GM18505 (cell line): ENCODE results near the gene SAMSN1.

Experiments
- ATAC-seq: cut with Tn5 transposase; IDR thresholded peaks from one replicate; pipeline ENCODE4 v1.9.1; 2021; ENCODE audit not compliant: unreplicated experiment
- POLR2A ChIP-seq: IDR thresholded peaks from 4 replicates; pipeline ENCODE4 v1.6.1; 2011; ENCODE audit warnings: borderline replicate concordance; ENCODE audit not compliant: insufficient read depth, insufficient read length; ENCODE audit errors: extremely low read depth

Gene SAMSN1

DNA sequence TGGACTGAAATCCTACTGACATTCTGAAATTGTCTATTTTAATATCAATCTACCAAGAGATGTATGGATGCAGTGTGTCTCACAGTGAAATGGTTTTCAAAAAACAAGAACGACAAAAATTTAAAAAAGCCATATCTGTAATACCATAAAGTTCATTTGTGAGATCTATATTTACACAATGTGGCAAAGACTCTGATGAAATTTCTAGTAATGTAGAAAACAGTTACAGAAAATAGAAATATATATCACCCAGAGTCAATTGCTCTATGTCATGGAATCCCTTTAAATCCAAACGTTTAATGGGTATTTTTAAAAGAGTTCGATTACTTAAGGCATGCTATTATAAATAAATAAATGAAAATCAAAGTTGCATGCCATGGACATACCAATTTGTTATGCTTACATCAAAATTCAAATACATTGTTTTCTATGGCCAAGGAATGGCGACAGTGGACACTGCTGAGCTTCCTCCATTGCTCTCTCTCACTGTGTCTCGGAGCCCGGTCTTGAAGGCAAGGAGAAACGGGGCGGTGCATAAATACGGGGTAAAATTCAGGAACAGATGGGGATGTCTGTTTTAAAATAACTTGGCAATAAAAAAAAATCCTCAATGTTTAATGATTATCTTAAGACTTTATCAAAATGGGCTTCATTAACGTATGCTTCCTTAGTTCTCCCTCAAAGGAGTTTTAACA, 37.0 kb upstream of the SAMSN1 start:
- no peak for TF ChIP-seq POLR2A

GRCh38 chr21:14581902-14582457, 35.9 kb upstream of the SAMSN1 start:
- ATAC-seq: no peak
- TF ChIP-seq POLR2A: no peak

More for the DNA sequence above, 37.0 kb upstream of the SAMSN1 start:
- ATAC-seq: no peak

- no peak for TF ChIP-seq POLR2A
- no peak for ATAC-seq
Measured at GRCh38 chr21:14573244-14573643, 27.1 kb upstream of the SAMSN1 start.

- no peak for ATAC-seq
- TF ChIP-seq POLR2A: no peak
Measured at GRCh38 chr21:14572204-14572780, 26.2 kb upstream of the SAMSN1 start.

GRCh38 chr21:14569868-14570267, 23.8 kb upstream of the SAMSN1 start:
- no peak for ATAC-seq
- no peak for TF ChIP-seq POLR2A

DNA sequence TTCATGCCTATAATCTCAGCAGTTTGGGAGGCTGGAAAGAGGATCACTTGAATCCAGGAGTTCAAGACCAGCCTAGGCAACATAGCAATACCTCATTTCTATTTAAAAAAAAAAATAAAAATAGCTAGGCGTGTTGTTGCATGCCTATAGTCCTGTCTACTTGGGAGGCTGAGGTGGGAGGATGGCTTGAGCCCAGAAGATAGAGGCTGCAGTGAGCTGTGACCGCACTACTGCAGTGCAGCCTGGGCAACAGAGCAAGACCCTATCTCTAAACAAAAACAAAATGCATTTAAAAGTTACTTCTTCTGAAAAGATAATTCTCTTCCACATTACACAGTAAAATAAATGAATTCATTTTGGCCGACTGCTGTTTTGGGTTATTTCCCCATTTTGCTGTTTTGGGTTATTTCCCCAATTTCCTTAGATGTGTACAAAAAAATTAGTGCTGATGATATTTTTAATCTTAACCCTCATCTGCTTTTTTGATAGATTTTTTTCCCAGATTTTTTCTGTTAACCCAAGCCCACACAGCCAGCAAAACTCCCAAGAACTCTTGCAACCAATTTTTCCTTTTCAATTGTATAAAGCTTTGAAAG, 23.0 kb upstream of the SAMSN1 start:
- no peak for ATAC-seq
- TF ChIP-seq POLR2A: no peak

DNA sequence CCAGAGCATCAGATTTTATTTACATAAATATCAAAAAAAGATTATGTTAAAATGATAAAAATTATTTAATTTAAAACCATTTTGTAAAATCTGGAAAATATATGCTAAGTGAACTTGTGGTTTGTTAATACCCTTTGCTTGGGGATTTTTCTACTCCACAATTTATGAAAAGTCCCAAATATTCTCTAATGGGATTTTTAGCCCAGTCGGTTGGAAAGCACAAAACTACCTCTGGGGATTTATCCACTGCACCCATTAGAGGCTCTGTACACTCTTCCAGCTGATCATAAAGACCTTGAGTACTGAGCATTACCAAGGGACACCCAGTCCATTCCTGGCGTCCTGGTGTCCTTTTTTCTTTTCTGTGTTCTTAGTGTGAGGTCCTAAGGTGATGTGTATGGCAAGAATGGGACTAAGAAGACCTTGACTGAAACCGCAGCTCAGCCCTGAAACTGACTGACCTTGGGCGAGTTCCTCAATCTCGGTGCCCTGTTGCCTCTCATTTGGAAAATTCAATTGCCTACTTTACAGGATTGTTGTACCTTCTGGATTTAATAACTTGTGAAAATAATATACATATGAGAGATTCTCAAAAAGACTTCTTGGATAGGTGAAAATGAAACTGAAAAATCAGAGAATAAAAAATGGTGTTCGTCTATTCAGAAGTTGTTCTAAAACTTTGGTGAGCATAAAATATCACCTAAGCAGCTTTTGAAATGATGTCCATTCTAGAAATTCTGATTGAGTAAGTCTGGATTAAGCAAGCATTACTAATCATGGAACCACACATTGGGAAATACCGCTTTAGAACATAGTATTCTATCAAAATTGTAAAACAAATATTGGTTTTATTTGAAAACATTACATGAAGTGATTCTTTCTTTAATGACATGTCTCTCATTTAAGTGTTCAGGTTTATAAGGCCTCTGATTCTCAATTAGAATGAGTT, 21.5 kb upstream of the SAMSN1 start:
- no peak for ATAC-seq
- TF ChIP-seq POLR2A: no peak

- no peak for ATAC-seq
- TF ChIP-seq POLR2A: no peak
Measured at GRCh38 chr21:14566894-14567293, 20.8 kb upstream of the SAMSN1 start.

DNA sequence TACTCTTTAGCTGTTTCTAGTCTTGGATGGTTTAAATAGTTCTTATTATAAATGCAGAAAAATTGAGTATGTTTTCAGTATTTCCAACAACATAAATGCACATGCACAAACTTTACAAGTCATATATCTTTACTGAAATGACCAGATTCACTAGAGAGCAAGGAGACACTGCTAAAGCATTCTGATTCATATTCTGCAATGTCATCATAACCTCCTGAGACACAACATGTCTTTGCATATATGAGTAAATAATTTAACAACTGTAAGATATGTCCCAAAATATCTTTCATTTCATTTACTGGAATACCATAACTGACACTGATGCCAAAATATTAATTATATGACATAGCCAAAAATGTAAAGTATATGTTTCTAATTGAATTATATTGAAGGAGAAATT, 16.8 kb upstream of the SAMSN1 start:
- no peak for TF ChIP-seq POLR2A
- no peak for ATAC-seq

DNA sequence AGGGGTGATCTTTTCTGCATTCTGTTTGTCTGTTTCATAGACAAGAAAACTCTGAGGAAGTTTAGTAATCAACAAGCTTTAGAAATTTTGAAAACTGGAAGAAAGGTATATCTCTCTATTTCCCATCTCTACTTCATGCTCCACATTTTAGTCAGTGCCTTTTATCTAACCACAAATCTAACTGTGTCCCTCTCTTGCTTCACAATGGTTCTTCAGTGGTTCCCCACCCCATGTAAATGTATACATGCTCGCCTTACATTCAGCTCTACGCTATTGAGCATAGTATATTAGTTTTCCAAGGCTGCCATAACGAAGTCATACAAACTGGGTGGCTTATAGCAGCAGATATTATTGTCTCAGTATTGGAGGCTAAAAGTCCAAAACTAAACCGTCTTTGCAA, 14.4 kb upstream of the SAMSN1 start:
- no peak for ATAC-seq
- no peak for TF ChIP-seq POLR2A

- no peak for ATAC-seq
- no peak for TF ChIP-seq POLR2A
Measured at GRCh38 chr21:14560139-14560538, 14.0 kb upstream of the SAMSN1 start.

GRCh38 chr21:14559102-14559501, 13.0 kb upstream of the SAMSN1 start:
- TF ChIP-seq POLR2A: no peak
- ATAC-seq: no peak

DNA sequence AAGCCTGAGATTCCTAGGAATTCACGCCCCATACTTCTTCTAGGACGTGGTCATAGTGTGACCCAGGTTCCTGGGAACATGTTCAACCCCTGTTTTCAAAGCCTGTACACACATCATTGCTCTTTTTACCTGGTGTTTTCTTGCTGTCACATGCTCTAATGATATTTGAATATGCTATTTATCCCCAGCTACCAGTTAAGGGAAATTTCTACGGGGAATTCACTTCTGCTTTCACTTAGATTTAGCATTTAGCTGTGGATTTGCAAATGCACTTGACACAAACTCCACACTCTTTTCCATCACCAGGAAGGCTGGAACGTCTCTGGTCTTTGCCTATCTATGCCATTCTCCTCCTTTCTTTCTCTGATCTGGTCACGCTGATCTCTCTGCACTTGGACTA, 11.3 kb upstream of the SAMSN1 start:
- no peak for TF ChIP-seq POLR2A
- ATAC-seq: no peak

- TF ChIP-seq POLR2A: no peak
- no peak for ATAC-seq
Measured at GRCh38 chr21:14554948-14555347, 8.8 kb upstream of the SAMSN1 start.

GRCh38 chr21:14553422-14553821, 7.3 kb upstream of the SAMSN1 start:
- TF ChIP-seq POLR2A: no peak
- ATAC-seq: no peak
